H9 (cell line): ENCODE data around the gene ELF5. TPM values are rescaled to one million over a fixed set of nuclear protein-coding genes. Genes with fewer than 3 reads are reported as not detected.

Experiments used
- DNase-seq: peaks from one replicate; pipeline ENCODE4 v3.0.0-alpha.2; 2017
- H2AFZ ChIP-seq: one replicate; pipeline ENCODE4 v1.6.1; 2013; ENCODE audit warnings: mild to moderate bottlenecking, low read length, control low read depth, moderate library complexity
- H2AK5ac ChIP-seq: 2 replicates; pipeline ENCODE4 v1.6.1; 2013; ENCODE audit warnings: low read length, control low read depth, mixed read lengths; ENCODE audit not compliant: insufficient read length
- H2BK120ac ChIP-seq: one replicate; pipeline ENCODE4 v1.6.1; 2013; ENCODE audit warnings: low read depth, mild to moderate bottlenecking, low read length, control low read depth, inconsistent platforms; ENCODE audit not compliant: poor library complexity, severe bottlenecking
- H2BK12ac ChIP-seq: 2 replicates; pipeline ENCODE4 v1.6.1; 2013; ENCODE audit warnings: low read length, control low read depth, mixed read lengths, low read depth; ENCODE audit not compliant: insufficient read length
- H2BK15ac ChIP-seq: 2 replicates; pipeline ENCODE4 v1.6.1; 2013; ENCODE audit warnings: low read depth, low read length, control low read depth
- H2BK20ac ChIP-seq: one replicate; pipeline ENCODE4 v1.6.1; 2013; ENCODE audit warnings: low read depth, mild to moderate bottlenecking, low read length, control low read depth, inconsistent platforms; ENCODE audit not compliant: poor library complexity, severe bottlenecking
- H2BK5ac ChIP-seq: 2 replicates; pipeline ENCODE4 v1.6.1; 2013; ENCODE audit warnings: low read length, control low read depth, mixed read lengths; ENCODE audit not compliant: insufficient read length
- H3K14ac ChIP-seq: 2 replicates; pipeline ENCODE4 v1.6.1; 2013; ENCODE audit warnings: low read length, control low read depth; ENCODE audit not compliant: insufficient read depth
- H3K18ac ChIP-seq: 2 replicates; pipeline ENCODE4 v1.6.1; 2013; ENCODE audit warnings: low read depth, mild to moderate bottlenecking, mixed read lengths, low read length, control low read depth; ENCODE audit not compliant: insufficient read length
- H3K23ac ChIP-seq: 2 replicates; pipeline ENCODE4 v1.6.1; 2013; ENCODE audit warnings: low read length, control low read depth, mixed read lengths, low read depth; ENCODE audit not compliant: insufficient read length
- H3K23me2 ChIP-seq: 2 replicates; pipeline ENCODE4 v1.6.1; 2013; ENCODE audit warnings: low read depth, mild to moderate bottlenecking, mixed read lengths, low read length, control low read depth; ENCODE audit not compliant: insufficient read length, poor library complexity, severe bottlenecking
- H3K27ac ChIP-seq: 2 replicates; pipeline ENCODE4 v1.5.1; 2013; ENCODE audit warnings: low read length, control low read depth, mixed read lengths, low read depth; ENCODE audit not compliant: insufficient read length
- H3K27me3 ChIP-seq: 2 replicates; pipeline ENCODE4 v1.6.1; 2013; ENCODE audit warnings: low read length, control low read depth, inconsistent platforms; ENCODE audit not compliant: insufficient read depth
- H3K4ac ChIP-seq: 2 replicates; pipeline ENCODE4 v1.6.1; 2013; ENCODE audit warnings: low read depth, mild to moderate bottlenecking, control low read depth, inconsistent platforms, low read length, moderate library complexity
- H3K4me1 ChIP-seq: 2 replicates; pipeline ENCODE4 v1.6.1; 2013; ENCODE audit warnings: low read length, control low read depth, inconsistent platforms; ENCODE audit not compliant: insufficient read depth
- H3K4me2 ChIP-seq: 2 replicates; pipeline ENCODE4 v1.6.1; 2013; ENCODE audit warnings: low read length, control low read depth, mixed read lengths; ENCODE audit not compliant: insufficient read length, insufficient read depth
- H3K56ac ChIP-seq: 2 replicates; pipeline ENCODE4 v1.6.1; 2013; ENCODE audit warnings: low read depth, mild to moderate bottlenecking, mixed read lengths, low read length, control low read depth; ENCODE audit not compliant: insufficient read length
- H3K79me1 ChIP-seq: 2 replicates; pipeline ENCODE4 v1.6.1; 2013; ENCODE audit warnings: low read depth, mild to moderate bottlenecking, moderate library complexity, low read length, control low read depth, inconsistent platforms; ENCODE audit not compliant: insufficient read depth, poor library complexity, severe bottlenecking
- H3K79me2 ChIP-seq: 2 replicates; pipeline ENCODE4 v1.6.1; 2013; ENCODE audit warnings: low read length, control low read depth, inconsistent platforms; ENCODE audit not compliant: insufficient read depth
- H3K9ac ChIP-seq: 2 replicates; pipeline ENCODE4 v1.6.1; 2013; ENCODE audit warnings: low read length, control low read depth, mixed read lengths; ENCODE audit not compliant: insufficient read length; ENCODE audit errors: extremely low read depth
- H3K9me3 ChIP-seq: one replicate; pipeline ENCODE4 v1.6.1; 2013; ENCODE audit warnings: low read depth, low read length, inconsistent platforms; ENCODE audit not compliant: control insufficient read depth
- H3T11ph ChIP-seq: one replicate; pipeline ENCODE4 v1.6.1; 2013; ENCODE audit warnings: mild to moderate bottlenecking, low read length, control low read depth, inconsistent platforms
- H4K20me1 ChIP-seq: one replicate; pipeline ENCODE4 v1.6.1; 2013; ENCODE audit not compliant: control insufficient read depth, insufficient read length, insufficient read depth
- H4K5ac ChIP-seq: 2 replicates; pipeline ENCODE4 v1.6.1; 2013; ENCODE audit warnings: low read depth, mild to moderate bottlenecking, mixed read lengths, low read length, control low read depth; ENCODE audit not compliant: insufficient read length
- H4K8ac ChIP-seq: replicated peaks from 2 replicates; pipeline ENCODE4 v1.6.1; 2013; ENCODE audit warnings: low read length, control low read depth, mixed read lengths, low read depth; ENCODE audit not compliant: insufficient read length
- H4K91ac ChIP-seq: 2 replicates; pipeline ENCODE4 v1.6.1; 2013; ENCODE audit warnings: low read depth, mild to moderate bottlenecking, moderate library complexity, mixed read lengths, low read length, control low read depth; ENCODE audit not compliant: insufficient read length
- H3K27ac Mint-ChIP-seq, 3 experiments: 2 replicates in 2 of 3; 3 replicates in 1 of 3; pipeline ENCODE4 v1.8.0; 2020 to 2021; ENCODE audit warnings: mixed read lengths in 3 of 3, mild to moderate bottlenecking in 1 of 3, moderate library complexity in 1 of 3
- H3K27me3 Mint-ChIP-seq: 2 replicates; pipeline ENCODE4 v1.8.0; 2021; ENCODE audit warnings: low read depth, mild to moderate bottlenecking, moderate library complexity, mixed read lengths
- H3K36me3 Mint-ChIP-seq, 3 experiments: 2 replicates in 2 of 3; 3 replicates in 1 of 3; pipeline ENCODE4 v1.8.0; 2020 to 2021; ENCODE audit warnings: low read depth in 3 of 3, mixed read lengths in 3 of 3; ENCODE audit not compliant: insufficient read depth in 1 of 3
- H3K4me1 Mint-ChIP-seq, 2 experiments: 2 replicates each; pipeline ENCODE4 v1.8.0; 2020; ENCODE audit warnings: mixed read lengths in 2 of 2
- H3K4me3 Mint-ChIP-seq, 2 experiments: 2 replicates in 1 of 2; 3 replicates in 1 of 2; pipeline ENCODE4 v1.8.0; 2020 to 2021; ENCODE audit warnings: mild to moderate bottlenecking in 2 of 2, mixed read lengths in 2 of 2, moderate library complexity in 1 of 2
- H3K9me3 Mint-ChIP-seq, 2 experiments: 2 replicates in 1 of 2; 3 replicates in 1 of 2; pipeline ENCODE4 v1.8.0; 2020; ENCODE audit warnings: mild to moderate bottlenecking in 2 of 2, mixed read lengths in 2 of 2, moderate library complexity in 1 of 2
- CTCF ChIP-seq: fragments of 200-600 bp; sonication (generic); conservative IDR thresholded peaks from 3 replicates; pipeline ENCODE4 v1.8.0; 2021; ENCODE audit warnings: antibody characterized with exemption, mild to moderate bottlenecking
- WGBS: extraction: QIAGEN DNeasy Blood & Tissue Kit; methylation state at CpG from one replicate; pipeline ENCODE4 v1.1.7; 2013; ENCODE audit warnings: missing lambda C conversion rate, low lambda C conversion rate, mixed read lengths; ENCODE audit not compliant: insufficient read length; ENCODE audit errors: extremely low coverage; 5-methylcytosine and 5-hydroxymethylcytosine counted together
- total RNA-seq: library from RNA; stranded (reverse); gene quantifications from 2 replicates; pipeline ENCODE4 v1.2.1, GENCODE V29; 2021

ELF5 gene
- total RNA-seq, 1 experiment from 2014 or later: not detected

GRCh38 chr11:34476849-34477248 lies 36.7 kb downstream of the ELF5 start:
- no peak overlapping the region for H2AK5ac ChIP-seq
- WGBS: no CpG with 5 or more reads among the region's 4 CpGs
- H3K4ac ChIP-seq: no peak overlapping the region
- H3K23me2 ChIP-seq: no peaks in the 10 kb centered on the region
- no peak overlapping the region for H3K9ac ChIP-seq
- no peak for TF ChIP-seq CTCF
- no peaks in the 10 kb centered on the region for H3K79me2 ChIP-seq
- H3K36me3 Mint-ChIP-seq: peaks cover 0 to 17% (median 0%) of the 10 kb centered on the region in 3 experiments; a peak in 2 of 7 replicates
- H3K4me3 Mint-ChIP-seq: no peak overlapping the region
- H3K79me1 ChIP-seq: no peaks in the 10 kb centered on the region
- DNase-seq: no peak
- no peak overlapping the region for H3K23ac ChIP-seq
- H2BK5ac ChIP-seq: no peak overlapping the region
- H3K4me1 Mint-ChIP-seq: peaks cover 0 to 7% of the 10 kb centered on the region in 2 experiments; a peak in 2 of 4 replicates
- H3K18ac ChIP-seq: no peak overlapping the region
- H3K27ac Mint-ChIP-seq: no peak overlapping the region
- H3T11ph ChIP-seq: no peak overlapping the region
- H2BK120ac ChIP-seq: no peak overlapping the region
- no peak overlapping the region for H4K8ac ChIP-seq
- no peak overlapping the region for H4K91ac ChIP-seq
- no peak overlapping the region for H2AFZ ChIP-seq
- no peaks in the 10 kb centered on the region for H3K27me3 ChIP-seq
- H3K14ac ChIP-seq: no peak overlapping the region
- H3K4me1 ChIP-seq: no peaks in the 10 kb centered on the region
- H2BK20ac ChIP-seq: no peak overlapping the region
- no peaks in the 10 kb centered on the region for H3K9me3 Mint-ChIP-seq
- H4K20me1 ChIP-seq: no peaks in the 10 kb centered on the region
- no peak overlapping the region for H3K4me2 ChIP-seq
- no peak overlapping the region for H2BK12ac ChIP-seq
- H4K5ac ChIP-seq: no peak overlapping the region
- H3K9me3 ChIP-seq: no peaks in the 10 kb centered on the region
- no peak overlapping the region for H3K56ac ChIP-seq
- H3K27me3 Mint-ChIP-seq: peaks cover 2% of the 10 kb centered on the region; the same call in 1 of the 2 replicates
- H2BK15ac ChIP-seq: no peak overlapping the region
- H3K27ac ChIP-seq: no peak overlapping the region
